NCI-H524 (cell line): ENCODE data around the gene FAM3C.
"Not testable (repeated sequence)": the region's sequence is repeated elsewhere in the genome, so short reads cannot be mapped to it uniquely, and the experiment has no call there.

ENCODE experiments used
- DNase-seq, 2 experiments: peaks; one replicate each; lab custom pipeline; 2025; lab: John Stamatoyannopoulos, UW

The FAM3C gene, protein sequence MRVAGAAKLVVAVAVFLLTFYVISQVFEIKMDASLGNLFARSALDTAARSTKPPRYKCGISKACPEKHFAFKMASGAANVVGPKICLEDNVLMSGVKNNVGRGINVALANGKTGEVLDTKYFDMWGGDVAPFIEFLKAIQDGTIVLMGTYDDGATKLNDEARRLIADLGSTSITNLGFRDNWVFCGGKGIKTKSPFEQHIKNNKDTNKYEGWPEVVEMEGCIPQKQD

DNA sequence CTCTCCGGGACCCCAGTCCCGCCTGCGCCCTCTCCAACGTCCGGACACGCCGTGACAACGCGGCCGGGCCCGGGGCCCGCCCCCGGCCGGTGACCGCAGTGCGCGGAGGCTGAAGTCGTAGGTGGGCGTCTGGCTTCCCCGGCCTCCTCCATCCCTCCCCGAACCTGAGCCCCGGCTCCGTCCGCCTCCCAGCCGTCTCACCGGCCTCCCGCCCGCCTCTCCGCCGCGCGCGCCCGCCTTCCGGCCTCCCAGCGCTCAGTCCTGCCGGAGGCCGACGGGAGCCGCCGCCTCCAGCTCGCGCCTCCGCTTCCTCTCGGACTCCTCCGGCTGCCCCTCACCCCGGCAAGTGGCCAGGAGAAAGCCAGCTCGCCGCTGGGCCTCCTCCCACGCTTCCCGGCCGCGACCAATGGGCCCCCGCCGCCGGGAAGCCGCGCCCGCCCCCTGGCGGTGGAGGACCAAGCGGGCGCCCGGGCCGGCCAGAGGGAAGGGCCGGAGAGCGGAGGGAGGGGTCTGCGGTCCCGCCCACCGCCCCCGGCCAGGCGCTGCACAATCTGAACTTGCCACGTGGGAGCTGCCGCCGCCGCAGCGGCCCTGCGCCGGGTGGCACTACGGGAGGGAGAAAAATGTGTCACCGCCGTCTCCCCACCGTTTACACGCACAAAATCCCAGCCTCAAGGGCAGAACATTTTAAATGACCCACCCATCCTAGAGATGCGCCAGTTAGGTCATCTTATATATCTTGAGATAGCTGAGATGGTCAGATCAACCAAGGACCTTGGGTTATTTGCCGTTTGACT, at the start of gene FAM3C:
Gene FAM3C, minus strand, starts transcription at position 348 of the 797 bp plus-strand sequence. CDS start 13,339 bp downstream, outside the sequence.
- peak; percentile 84 to 88 for DNase-seq

DNA sequence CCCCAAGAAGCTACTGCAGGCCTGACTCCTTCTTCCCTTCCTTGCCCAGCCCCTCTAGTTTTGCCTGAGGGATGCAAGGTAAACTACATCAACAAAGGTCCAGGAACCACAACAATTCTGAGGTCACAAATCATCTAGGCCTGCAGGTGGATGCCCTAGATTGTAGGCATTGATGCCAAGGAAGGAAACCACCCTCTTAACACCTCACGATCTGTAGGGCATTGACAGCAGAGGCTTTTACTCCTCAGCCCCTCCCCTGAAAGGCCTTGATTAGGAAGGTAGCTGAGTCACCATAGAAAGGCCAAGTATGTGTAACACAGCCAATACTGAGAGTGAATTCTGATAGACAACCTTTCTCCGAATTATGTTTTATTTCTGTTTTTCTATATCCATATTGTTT, 46.7 kb upstream of the FAM3C start:
- no peak for DNase-seq

DNA sequence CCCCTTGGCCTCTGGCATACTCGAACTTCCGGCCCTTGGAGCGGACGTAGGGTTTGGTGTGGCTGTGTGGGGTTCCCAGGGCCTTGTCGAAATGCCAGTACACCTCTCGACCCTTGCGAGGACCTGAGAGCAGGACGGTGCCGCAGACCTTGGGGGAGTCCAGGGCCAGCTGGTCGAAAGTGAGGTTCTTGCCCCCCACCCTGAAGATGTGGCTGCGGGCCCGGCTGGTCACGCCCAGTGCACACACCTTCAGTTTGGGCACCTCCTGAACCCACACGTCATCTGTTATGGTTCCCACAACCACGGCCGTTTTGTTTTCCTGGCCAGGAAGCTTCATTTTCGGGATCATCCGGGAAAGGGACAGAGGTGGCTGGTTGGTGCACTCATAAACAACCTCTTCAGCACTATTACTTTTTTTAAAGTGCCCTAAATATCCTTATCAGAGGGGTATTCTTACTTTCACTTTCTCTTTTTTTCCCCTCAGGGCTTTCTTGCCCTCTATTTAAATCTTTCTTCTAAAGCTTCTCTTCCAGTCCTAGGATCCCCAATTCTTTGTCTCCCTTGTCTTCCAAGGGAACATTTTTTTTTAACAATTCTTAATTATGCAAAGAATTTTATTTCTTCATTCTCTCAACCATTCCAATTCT, 44.9 kb upstream of the FAM3C start:
- no peak for DNase-seq

DNA sequence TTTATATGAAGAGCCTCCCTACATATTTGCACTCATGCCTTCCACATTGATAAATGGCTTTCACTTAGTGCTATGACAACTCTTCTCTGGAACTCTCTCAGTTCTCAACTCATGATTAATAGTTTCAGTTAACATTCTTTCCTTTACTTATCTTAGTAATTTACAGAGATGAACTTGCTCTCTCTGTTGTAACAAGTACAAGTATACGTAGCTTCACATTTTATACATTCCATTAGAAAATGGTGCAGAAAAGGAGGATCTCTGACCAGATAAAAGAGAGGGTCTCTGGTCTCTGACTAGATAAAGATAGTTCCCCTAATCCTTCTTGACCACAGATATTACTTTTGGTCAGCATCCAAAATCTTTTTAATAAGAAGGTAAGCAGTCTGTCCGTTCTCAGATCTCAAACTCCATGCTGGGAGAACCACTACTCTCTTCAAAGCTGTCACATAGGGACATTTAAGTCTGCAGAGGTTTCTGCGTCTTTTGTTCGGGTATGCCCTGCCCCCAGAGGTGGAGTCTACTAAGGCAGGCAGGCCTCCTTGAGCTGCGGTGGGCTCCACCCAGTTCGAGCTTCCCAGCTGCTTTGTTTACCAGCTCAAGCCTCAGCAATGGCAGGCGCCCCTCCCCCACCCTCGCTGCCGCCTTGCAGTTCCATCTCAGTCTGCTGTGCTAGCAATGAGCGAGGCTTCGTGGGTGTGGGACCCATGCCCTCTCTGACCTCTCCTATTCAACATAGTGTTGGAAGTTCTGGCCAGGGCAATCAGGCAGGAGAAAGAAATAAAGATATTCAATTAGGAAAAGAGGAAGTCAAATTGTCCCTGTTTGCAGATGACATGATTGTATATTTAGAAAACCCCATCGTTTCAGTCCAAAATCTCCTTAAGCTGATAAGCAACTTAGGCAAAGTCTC, 42.2 kb upstream of the FAM3C start:
- peak in 1 of 2 experiments; percentile 21 for DNase-seq

DNA sequence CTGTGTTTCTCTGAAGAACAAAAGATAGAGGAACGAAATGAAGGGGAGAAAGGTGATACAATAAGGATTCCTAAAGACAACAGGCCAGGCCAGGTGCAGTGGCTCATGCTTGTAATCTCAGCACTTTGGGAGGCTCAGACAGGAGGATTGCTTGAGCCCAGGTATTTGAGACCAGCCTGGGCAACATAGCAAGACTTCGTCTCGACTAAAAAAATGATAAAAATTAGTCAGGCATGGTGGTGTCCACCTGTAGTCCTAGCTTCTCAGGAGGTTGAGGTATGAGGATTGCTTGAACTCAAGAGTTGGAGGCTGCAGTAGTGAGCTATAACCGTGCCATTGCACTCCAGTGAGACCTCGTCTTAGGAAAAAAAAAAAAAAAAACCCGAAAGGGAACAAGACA, 41.4 kb upstream of the FAM3C start:
- no peak for DNase-seq

DNA sequence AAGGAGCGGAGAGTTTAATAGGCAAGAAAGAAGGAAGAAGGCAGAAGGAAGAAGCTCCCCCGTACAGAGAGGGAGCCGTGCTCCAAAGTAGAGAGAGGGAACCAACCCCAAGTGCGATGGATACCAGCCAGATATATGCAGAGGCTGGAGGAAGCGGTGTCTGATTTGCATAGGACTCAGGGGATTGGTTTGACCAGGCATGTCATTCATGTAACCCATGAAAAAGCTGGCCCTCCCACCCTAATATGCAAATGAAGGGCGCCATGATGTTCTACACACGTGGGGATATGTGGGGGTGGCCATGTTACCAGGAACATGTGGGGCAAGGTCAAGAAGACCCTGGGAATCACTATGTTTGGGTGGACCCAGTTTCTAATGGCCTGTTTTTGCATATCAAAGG, 40.6 kb upstream of the FAM3C start:
- no peak for DNase-seq

DNA sequence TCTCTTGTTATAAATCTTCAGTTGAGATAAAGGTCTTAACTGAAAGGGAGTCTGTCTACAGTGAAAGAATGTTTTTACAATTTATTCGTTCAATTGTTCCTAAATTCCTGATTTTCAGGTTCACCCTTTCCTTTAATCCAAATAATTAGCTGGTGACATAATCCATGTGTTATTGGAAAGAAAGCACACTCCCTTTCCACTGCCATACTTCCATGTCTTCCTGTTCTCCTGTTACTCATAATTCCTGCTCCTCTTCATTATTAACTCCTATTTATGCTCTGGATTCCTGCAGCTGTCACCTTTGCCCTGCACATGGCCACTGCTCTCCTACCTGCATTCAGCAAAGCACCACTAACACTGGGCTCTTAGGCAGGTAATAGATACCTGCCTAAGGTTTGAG, 40.0 kb upstream of the FAM3C start:
- DNase-seq, result no peak

DNA sequence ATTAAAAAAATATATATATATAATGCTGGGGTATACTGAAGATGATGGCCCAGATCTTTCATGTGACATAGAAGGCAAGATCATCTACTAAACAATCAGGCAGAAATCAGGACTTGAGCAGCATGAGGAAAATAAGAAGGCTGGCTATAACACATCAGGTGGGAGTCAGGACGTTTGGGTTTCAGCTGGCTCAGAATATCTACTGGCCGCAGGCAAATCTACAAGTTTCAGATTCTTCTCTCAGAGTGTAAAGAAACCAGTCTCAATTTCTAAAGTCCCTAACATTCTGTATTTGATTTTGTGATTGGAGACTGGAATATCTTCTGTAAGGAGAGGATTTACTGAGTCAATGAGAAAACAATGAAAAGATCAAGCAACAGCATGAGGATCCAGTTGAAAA, 37.7 kb upstream of the FAM3C start:
- DNase-seq, result no peak

DNA sequence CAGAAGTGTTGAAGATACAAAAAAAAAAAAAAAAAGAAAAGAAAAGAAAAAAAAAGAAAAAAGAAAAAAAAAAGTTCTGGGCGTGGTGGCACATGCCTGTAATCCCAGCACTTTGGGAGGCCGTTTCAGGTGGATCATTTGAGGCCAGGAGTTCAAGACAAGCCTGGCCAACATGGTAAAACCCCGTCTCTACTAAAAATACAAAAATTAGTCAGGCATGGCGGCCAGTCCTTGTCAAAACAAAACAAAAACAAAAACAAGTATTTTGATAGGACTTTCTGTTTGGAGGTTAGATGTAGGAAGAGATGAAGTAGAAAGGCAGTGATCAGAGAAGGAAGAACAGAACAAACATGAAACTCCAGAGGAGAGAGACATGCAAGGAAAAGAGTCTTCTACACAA, 36.4 kb upstream of the FAM3C start:
- DNase-seq, result not testable (repeated sequence)

DNA sequence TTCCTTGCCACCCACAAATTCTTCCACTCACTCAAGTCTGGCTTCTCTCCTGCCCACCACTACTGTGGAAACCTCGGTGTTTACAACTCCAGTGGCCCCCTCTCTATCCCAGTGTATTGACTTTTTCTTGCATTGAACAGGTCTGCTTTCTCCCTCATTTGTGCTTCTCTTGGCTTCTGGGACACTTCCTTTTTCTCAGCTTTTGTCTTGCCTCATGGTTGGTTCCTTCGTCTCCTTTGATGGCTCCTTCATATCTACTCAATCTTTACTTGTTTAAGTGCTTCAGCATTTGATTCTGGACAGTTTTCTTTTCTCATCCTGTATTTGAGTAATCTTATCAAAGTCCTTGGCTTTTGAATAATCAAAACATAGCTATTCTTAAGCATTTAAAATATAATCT, 35.9 kb upstream of the FAM3C start:
- DNase-seq, result no peak

DNA sequence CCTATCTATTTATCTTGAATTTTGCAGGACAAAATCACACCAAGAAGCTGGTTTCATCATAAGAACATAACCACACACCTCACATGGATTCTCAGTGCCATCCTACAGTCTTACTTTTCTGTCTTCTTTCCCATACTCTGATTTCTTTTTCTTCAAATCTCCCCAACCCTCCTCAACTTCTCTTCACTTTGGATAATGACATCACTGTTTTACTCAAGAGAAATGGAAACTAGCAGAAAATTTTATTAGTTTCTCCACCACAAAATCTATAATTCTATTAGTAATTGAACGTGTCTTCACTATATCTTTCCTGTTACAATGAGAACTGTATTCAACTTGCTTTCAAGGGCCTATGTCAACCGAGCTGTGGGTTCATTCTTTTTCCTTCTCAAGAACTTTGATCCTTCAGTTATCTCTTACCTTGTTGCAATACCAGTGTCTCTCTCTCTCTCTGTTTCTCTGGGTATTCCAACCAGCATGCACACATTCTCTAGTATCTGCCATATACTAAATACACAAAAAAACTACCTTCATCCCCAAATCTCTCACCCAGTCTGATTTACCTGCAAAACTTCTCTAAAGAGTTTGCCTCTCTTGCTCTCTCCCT, 35.4 kb upstream of the FAM3C start:
- no peak for DNase-seq

DNA sequence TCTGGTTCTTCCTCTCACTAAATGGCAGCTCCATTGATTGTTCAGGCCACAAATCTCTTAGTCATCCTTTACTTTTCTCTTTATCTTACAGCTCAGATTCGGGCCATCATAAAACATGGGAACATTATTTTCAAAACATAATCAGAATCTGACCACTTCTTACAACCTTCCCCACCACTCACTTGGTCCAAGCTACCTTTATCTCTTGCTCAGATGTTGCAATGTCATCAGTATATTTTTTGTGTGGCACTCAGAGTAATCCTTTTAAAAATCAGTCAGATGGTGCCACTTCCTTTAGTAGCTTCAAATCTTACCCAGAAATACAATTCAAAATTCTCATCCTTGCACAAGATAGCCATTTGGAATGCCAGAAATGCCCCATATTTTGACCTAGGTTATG, 34.5 kb upstream of the FAM3C start:
- DNase-seq, result no peak

DNA sequence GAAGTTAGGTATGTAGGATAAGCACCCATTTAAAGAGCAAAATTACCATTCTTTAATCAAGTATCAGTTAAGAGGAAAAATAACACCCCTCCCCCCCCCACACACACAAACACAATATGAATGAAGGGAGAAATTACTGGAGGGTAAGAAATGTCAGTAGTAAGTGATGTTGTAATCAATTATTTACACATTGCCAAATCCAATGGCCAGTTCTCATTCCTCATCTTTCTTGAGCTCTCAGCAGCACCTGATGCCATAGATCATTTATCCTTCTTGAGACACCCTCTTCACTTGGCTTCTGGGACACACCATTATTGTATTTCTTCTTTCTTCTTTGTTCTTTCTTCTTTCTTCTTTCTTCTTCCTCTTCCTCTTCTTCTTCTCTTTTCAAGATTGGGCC, 33.7 kb upstream of the FAM3C start:
- DNase-seq, result no peak

DNA sequence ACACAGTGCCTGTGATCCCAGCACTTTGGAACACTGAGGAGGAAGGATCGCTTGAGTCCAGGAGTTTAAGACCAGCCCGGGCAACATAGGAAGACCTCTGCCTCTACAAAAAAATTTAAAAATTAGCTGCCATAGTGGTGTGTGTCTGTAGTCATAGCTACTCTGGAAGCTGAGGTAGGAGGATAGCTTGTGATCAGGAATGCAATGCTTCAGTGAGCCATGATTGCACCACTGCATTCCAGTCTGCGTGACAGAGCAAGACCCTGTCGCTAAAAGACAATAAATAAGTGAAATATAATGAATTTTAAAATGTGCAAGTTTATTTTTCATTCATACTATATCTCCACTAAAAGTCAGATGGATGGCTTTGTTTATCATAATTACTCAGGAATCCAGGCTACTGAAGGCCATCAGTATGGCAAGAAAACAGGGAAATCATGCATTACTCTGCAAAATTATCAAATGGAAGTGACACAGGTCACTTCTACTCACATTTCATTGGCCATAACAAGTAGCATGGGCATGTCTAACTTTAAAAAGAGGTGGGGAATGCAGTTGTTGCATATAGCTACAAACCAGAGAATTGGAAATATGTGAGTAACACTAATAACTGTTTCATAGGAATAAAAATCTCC, 32.9 kb upstream of the FAM3C start:
- no peak for DNase-seq

DNA sequence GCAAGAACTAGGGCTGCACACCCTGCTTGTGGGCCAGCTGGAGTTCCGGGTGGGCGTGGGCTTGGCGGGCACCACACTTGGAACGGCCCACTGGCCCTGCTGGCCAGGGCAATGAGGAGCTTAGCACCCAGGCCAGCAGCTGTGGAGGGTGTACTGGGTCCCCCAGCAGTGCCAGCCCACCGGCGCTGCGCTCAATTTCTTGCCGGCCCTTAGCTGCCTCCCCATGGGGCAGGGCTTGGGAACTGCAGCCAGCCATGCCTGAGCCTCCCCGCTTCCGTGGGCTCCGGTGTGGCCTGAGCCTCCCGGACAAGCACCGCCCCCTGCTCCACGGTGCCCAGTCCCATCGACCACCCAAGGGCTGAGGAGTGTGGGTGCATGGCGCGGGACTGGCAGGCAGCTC, 25.6 kb upstream of the FAM3C start:
- DNase-seq, result not testable (repeated sequence)

DNA sequence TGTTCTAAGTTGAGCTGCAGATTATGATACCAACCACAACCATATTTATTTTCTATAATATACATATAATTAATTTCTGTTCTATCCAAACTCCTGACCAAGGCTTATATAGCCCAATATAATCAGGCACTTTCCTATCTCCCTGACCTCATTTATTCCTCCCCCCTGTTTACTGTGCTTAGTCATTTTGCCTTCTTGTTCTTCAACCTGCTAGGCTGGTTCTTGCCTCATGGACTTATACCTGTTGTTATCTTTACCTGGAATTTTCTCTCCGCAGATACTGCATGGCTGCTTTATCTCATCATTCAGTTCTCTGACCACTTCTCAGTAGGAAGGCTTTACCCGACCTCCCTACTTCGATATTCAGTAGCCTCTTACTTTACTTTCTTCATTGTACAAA, 24.9 kb upstream of the FAM3C start:
- no peak for DNase-seq

DNA sequence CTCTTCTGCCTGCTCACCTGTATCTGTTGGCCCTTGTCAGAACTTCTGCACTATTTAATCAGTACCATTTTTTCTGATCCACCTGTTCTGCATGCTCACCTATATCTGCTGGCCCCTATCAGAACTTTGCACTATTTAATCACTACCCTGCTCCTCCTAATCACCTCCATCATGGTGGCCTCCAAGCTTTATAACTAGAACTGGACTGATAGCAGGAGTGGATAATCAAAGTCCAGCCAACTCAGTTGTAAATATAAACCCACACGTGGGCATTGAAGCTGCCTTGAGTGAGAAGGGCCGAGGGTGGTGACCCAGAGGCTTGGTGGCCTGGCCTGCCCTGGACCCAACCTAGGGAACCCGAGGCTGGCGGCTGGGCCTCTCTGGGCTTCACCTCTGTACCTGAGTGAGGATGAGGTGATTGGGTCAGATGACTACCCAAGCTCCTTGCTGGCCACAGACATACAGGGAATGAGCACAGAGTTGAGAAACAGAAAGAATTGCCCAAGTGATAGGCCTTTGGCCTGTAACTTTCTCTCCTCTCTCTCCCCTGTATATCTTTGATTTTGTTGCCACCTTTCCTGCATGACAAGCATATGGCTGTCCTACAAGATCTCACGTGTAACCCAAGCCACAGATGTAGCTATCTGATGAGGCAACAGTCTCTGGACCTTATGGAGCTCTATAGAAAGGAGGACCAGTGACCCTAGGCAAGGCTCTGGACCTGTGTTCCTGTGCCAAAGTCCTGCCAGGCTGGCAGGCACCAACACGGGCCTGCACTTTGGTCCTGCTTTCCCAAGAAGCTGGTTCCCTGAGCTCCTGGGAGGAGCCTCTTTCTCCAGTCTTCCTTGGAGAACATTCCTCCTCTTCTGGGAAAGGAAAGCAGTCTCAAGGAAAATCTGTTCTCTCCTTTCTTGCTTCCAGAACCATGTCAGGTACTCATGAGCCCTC, 23.4 kb upstream of the FAM3C start:
- no peak for DNase-seq

DNA sequence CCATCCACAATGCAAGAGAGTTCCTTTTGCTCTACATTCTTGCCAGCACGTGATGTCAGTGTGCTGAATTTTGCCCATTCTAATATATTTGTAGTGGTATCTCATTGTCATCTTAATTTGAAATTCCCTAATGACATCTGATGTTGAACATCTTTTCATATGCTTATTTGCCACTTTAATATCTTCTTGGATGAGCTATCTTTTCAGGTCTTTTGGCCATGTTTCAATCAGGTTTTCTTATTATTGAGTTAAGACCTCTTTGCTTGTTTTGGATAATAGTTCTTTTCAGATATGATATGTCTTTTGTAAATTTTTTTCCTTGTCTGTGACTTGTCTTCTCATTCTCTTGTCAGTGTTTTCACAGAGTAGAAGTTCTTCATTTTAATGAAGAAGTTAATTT, 20.4 kb upstream of the FAM3C start:
- no peak for DNase-seq

DNA sequence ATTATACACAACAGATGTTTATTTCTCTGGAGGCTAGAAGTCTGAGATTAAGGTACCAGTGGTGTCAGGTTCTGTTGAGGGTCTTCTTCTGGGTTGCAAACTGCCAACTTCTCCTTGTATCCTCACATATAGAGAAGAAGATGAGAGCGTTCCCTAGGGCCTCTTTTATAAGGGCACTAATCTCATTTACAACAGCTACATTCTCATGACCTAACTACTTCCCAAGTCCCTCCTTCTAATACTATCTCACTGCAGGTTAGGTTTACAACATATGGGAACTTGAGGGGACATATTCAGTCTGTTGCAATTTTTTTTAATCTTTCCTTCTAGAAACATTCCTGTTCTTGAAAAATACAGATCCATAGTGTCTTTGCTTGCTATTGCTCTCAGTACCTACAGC, 18.3 kb upstream of the FAM3C start:
- no peak for DNase-seq

DNA sequence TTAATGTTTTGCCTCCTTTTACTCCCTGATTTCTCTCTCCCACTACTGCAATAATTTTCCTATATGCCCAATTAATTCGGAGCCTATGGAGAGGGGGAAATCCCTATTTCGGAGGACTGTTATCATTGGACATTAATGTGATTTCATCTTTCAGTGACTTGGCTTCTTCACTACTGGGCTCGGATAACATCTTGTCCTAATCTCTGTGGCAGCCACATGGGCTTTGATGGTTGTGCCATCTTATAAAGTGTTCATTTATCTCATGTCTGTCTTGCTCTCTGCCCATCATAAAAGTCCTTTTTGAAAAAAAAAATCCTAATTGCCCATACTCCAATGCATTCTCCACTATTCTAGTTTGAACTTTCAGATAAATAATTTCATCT, 15.5 kb upstream of the FAM3C start:
- DNase-seq, result no peak
